ENCODE measurements around the gene HOMER3.

DNA sequence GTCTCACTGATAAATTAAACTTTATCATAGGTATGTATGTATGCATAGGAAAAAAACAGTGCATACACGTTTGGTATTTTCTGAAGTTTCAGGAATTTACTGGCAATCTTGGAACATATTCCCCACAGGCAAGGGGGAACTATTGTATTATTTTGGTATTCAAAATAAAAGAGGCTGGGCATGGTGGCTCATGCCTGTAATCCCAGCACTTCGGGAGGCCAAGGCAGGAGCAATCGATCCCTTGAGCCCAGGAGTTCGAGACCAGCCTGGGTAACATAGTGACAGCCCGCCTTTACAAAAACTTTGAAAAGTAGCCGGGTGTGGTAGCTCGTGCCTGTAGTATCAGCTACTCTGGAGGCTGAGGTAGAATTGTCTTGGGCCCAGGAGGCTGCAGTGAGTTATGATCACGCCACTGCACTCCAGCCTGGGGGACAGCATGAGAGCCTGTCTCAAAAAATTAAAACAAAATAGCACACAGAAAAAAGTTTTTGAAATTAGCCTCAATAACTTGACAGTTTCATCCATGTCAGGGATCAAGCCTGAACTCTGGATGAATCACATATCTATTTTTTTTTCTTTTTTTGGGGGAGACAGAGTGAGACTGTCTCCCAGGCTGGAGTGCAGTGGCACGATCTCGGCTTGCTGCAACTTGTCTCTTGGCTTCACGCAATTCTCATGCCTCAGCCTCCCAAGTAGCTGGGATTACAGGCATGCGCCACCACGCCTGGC is 29.1 kb upstream of the HOMER3 start:
- TF ChIP-seq, protein P1, sequence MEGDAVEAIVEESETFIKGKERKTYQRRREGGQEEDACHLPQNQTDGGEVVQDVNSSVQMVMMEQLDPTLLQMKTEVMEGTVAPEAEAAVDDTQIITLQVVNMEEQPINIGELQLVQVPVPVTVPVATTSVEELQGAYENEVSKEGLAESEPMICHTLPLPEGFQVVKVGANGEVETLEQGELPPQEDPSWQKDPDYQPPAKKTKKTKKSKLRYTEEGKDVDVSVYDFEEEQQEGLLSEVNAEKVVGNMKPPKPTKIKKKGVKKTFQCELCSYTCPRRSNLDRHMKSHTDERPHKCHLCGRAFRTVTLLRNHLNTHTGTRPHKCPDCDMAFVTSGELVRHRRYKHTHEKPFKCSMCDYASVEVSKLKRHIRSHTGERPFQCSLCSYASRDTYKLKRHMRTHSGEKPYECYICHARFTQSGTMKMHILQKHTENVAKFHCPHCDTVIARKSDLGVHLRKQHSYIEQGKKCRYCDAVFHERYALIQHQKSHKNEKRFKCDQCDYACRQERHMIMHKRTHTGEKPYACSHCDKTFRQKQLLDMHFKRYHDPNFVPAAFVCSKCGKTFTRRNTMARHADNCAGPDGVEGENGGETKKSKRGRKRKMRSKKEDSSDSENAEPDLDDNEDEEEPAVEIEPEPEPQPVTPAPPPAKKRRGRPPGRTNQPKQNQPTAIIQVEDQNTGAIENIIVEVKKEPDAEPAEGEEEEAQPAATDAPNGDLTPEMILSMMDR (IDR thresholded peaks at IDR 0.05), result no peak
- TF ChIP-seq POLR2A (IDR thresholded peaks at IDR 0.05) (no peak), EP300 (IDR thresholded peaks at IDR 0.05) (no peak)

All from ovary (tissue), 3 donors.